GM13977 (cell line): Measurements from ENCODE around the gene SELENOS.

ENCODE experiments used
- DNase-seq: peaks from one replicate; pipeline ENCODE4 v3.0.0; 2012; ENCODE audit warnings: low spot score
- in situ Hi-C: fragments of 300-500 bp; cut with MboI; formaldehyde crosslinking; loops from one replicate; pipeline ENCODE4 v1.12.0; 2022; ENCODE audit warnings: low sequenced_read_pairs, low pct_unique_long_range_greater_than_20kb, mixed read lengths, inconsistent platforms; ENCODE audit not compliant: unreplicated experiment
- TF ChIP-seq, protein P1 (sequence below): IDR thresholded peaks from 2 replicates; pipeline ENCODE4 v1.5.1; 2012; ENCODE audit warnings: mild to moderate bottlenecking, control low read depth; ENCODE audit not compliant: insufficient read depth; ENCODE audit errors: extremely low read depth, missing control alignments

The SELENOS gene

DNA sequence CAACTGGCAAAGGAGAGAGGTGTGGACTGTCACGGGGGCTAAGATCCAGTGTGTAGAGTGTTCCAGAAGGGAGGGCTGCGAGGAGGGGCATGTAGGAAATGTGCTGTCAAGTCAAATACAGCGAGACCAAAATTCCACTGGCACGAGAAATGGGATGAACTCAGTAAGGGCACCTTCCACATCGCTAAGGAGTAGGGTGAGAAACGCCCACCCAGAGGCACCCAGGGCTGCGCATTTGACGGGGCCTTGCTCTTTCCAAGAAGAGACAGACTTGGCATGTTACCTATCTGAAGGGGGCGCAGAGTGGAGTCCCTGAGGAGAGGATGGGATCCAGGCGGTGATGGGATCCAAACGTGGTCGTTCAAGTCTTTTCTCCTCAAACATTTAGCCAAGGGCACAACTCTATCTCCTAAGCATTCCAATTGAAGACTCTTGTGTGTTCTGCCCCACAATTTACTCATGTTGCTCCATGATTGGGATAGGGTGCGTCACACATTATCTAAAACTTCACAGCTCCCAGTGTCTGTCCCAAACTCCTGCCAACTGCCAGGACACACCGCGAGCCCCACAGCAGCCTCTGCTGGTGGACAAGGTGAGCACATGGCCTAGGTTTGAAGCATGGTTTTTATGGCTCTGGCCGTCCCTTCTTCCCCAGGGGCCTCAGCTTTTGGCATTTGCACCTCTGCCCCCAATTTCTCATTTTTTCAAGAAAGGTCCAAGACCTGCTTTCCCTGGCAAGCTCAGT is 7.6 kb downstream of the SELENOS start:
- in situ Hi-C loops = loop anchor here (25.0 kb wide), 2 partner anchors 357 to 657 kb away; partner anchors contain the start of genes ASB7, LINS1 and LRRK1
- no peak for DNase-seq
- TF ChIP-seq, protein P1, sequence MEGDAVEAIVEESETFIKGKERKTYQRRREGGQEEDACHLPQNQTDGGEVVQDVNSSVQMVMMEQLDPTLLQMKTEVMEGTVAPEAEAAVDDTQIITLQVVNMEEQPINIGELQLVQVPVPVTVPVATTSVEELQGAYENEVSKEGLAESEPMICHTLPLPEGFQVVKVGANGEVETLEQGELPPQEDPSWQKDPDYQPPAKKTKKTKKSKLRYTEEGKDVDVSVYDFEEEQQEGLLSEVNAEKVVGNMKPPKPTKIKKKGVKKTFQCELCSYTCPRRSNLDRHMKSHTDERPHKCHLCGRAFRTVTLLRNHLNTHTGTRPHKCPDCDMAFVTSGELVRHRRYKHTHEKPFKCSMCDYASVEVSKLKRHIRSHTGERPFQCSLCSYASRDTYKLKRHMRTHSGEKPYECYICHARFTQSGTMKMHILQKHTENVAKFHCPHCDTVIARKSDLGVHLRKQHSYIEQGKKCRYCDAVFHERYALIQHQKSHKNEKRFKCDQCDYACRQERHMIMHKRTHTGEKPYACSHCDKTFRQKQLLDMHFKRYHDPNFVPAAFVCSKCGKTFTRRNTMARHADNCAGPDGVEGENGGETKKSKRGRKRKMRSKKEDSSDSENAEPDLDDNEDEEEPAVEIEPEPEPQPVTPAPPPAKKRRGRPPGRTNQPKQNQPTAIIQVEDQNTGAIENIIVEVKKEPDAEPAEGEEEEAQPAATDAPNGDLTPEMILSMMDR = peak; percentile 51

DNA sequence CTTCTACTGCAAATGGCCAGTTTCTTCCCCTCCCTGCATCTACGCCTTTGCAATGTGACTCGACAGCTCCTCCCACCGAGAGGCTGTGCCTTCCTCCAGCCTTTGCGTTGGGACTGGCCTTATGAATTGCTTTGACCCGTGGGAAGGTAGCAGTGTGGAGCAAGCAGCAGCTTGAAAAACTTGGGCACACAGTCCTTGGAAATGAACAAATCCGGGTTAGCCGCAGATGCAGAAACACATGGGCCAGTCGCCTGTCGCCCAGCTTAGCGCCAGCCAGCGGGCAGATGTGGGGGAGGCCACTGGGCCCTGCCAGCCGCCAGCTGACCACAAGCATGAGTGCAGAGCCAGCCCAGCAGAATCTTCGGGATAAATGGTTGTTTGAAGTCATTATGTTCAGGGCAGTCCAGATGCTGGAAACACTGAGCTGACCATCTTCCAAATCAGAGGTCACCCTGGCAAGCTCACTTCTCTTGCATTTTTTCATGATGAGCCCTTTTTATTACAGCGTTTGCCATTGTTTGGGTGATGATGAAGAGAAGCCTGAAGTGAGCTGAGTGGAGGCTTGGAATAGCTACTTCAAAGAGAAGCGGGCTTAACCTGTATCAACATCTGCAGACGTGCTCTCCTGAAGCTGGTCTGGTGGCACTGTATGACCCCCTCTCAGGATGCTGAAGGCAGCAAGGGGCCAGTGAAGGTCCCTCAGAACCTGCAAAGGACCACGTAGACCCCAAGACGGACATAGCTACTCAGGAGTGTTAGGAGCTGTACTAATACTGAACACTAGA is 9.8 kb downstream of the SELENOS start:
- in situ Hi-C loops = loop anchor here (25.0 kb wide), 2 partner anchors 355 to 655 kb away; partner anchors contain the start of genes ASB7, LINS1 and LRRK1
- TF ChIP-seq, protein P1 = no peak
- no peak for DNase-seq

DNA sequence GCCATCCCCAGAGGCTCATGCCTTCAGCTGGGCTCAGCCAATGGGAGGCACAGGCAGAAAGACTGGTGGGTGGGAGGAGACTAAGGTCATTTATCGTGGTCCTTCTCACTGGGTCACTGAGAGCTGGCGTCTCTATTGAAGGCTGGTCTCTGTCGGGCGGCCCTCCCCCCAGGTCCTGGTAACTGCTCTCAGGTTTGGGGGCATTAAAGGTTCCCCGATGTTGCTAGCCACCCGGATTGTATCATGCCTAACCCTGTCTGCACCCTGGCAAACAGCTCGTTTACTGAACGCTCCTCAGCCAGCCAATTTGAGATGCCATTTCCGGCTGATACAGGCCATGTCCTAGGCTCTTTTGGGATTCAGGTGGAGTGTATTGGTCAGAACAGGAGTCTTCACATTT is 10.5 kb downstream of the SELENOS start:
- no peak for DNase-seq
- TF ChIP-seq, protein P1 = no peak
- in situ Hi-C loops = loop anchor here (25.0 kb wide), 2 partner anchors 354 to 654 kb away; partner anchors contain the start of genes ASB7, LINS1 and LRRK1

DNA sequence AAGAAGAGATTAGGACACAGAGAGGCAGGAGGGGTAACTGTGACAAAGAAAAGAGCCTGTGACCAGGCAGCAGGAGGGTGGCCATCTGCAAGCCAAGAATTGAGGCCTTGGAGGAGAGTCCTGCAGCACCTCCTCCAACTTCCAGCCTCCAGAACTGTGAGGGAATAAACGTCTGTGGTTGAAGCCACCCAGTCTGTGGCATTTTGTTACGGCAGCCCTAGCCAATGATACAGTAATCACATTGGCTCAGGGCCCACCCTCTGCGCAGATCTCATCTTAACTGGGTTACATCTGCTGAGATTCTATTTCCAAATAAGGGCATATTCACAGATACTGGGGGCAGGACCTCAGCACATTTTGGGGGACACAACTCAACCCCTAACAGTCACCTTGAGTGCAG is 11.3 kb downstream of the SELENOS start:
- in situ Hi-C loops = loop anchor here (25.0 kb wide), 2 partner anchors 354 to 654 kb away; partner anchors contain the start of genes ASB7, LINS1 and LRRK1
- no peak for DNase-seq
- TF ChIP-seq, protein P1 = no peak

DNA sequence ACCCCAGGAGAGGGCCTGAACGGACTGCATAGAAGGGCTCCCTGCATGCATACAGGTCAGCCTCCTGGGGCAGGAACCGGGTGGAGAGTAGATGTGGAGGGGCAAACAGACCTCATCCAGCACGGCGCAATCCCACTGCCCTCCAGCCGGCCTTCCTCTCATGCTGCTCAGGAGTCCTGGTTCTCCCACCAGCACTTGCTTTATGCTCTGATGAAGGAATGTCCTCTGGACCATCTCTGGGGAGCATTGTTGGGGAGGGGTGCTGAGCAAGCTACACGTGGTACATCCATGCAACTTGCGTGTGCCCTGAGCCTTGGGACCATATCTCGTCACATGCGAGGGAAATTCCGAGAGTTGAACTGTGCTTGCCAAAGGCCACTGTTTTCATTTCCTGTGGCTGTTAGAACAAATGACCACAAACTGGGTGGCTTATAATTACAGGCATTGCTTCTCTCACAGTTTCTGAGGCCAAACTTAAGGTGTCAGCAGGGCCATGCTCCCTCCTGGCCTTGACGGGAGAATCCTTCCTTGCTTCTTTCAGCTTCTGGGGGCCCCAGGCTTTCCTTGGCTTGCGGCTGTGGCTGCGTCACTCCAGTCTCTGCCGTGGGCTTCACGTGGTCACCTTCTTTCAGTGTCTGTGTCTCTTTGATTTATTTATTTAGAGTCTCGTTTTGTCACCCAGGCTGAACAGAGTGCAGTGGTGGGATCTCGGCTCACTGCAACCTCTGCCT is 12.2 kb downstream of the SELENOS start:
- peak; percentile 54 for DNase-seq
- in situ Hi-C loops = loop anchor here (25.0 kb wide), 2 partner anchors 353 to 653 kb away; partner anchors contain the start of genes ASB7, LINS1 and LRRK1
- TF ChIP-seq, protein P1 = no peak

DNA sequence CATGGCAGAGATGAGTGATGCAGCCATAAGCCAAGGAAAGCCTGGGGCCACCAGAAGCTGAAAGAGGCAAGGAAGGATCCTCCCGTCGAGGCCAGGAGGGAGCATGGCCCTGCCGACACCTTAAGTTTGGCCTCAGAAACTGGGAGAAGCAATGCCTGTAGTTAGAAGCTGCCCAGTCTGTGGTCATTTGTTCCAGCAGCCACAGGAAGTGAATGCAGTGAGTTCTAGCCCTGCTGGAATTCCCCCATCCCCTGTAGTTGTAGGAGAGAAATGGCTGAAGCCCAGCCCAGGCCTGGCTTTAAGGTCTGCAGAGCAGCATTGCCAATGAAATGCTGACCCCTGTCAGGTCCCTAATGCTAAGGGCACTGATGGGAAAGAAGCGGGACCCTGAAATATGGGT is 13.3 kb downstream of the SELENOS start:
- TF ChIP-seq, protein P1 = no peak
- in situ Hi-C loops = loop anchor here (25.0 kb wide), 2 partner anchors 352 to 652 kb away; partner anchors contain the start of genes ASB7, LINS1 and LRRK1
- peak; percentile 59 for DNase-seq
